Stimulated activated CD8-positive, alpha-beta memory T cell treated with anti-CD3 and anti-CD28 coated beads, Interleukin-7, amount 100 ng/mL, for 4 hours (primary cell): ENCODE results near the gene SERINC5.
"Not testable (repeated sequence)": the region's sequence is repeated elsewhere in the genome, so short reads cannot be mapped to it uniquely, and the experiment has no call there.

ENCODE experiments used
- DNase-seq, 2 donors: peaks; one replicate each; pipeline ENCODE4 v3.0.0-alpha.2; 2020; ENCODE audit warnings: low read depth in 2 of 2

Gene SERINC5

DNA sequence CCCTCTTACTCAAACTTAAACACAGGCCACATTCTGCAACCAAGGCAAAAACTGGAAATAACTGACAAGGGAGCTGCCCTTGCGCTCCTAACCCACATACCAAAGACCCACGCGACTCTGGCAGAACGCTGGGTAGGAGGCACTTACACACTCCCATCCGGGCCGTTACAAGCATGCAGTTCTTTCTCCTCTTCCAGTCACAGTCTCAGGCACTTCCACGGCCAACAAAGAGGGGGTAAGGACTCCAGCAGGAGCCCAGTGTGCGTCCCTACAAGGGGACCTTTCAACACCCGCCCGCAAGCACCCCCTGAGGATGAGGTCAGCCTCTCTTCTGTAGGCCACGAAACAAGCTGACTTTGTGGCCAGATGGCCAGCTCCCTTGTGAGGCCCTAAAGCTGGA is 57.4 kb downstream of the SERINC5 start:
- no peak for DNase-seq

DNA sequence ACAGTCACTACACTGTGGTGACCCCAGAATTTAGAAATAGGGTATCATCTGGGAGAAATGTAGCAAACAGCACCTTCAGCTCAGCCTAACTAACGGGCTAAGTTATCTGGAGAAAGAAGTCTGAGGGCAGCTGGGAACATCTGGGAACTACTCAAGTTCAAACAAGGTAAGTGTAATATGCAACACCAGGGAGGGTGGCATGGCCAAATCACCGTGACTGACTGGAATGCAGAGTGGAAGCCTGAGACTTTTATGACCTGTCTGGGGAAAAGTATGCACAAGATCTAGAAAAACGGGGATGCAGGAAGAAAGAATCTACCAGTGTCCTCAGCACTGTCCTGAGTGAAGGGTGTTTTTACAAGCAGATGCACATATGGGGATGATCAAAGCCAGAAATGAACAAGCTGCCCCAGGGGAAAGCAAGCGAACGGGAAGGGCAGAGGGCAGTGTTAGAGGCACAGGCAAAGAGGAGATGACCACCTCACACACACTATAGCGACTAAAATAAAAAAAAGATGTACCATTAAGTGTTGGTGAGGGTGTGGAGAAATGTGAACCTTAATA is 59.9 kb downstream of the SERINC5 start:
- no peak for DNase-seq

- no peak for DNase-seq
Observed at GRCh38 chr5:80194468-80194867, 61.4 kb downstream of the SERINC5 start.

DNA sequence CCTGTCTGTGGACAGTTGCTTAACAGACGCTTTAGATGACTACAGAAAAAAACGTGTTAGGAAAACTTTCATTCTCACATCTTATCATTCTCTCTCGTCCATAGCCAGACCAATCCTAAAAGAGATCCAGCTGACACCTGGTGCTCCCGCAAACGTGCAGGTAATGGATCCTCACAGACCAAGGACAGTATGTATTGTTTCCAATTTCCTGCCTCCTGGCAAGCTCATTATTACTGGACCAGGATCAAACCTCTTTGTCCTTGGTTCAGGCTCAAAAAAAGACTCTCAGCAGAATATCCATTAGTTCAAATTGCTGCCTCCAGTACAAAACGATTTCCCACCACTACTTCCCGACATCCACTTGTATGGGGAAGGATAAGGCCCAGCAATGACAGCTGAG is 62.4 kb downstream of the SERINC5 start:
- DNase-seq: no peak

DNA sequence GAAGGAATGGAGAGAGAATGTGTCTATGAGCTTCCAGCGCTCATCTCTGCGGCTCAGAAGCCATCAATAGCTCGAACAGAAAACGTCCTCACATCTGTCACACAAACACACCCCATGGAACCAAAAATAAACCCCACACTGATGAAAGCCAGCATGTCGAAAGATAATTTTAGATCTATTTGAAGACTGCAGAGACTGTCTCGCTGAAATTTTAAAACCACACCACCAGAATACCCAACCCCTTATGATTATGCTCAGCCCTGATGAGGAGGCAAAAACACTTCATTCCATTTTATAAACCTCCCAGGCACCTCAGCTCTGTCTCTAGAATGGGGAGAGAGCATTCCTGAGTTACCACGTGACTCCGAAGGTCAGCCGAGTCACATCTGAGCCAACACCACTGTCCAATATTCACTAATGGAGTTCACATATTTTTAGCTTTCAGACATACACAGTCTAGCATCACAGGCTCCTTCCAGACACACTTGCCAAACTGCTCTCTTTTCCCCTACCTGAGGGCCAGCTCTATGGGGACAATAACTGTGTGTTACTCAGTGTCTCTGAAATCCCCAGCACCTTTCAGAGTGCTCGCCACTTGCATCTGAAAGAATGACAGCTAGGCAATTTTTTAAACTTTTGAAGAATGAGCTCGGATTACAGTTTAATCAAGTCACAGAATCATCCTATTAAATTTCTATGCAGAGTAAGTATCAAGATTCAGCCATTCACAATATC is 63.2 kb downstream of the SERINC5 start:
- DNase-seq: no peak

DNA sequence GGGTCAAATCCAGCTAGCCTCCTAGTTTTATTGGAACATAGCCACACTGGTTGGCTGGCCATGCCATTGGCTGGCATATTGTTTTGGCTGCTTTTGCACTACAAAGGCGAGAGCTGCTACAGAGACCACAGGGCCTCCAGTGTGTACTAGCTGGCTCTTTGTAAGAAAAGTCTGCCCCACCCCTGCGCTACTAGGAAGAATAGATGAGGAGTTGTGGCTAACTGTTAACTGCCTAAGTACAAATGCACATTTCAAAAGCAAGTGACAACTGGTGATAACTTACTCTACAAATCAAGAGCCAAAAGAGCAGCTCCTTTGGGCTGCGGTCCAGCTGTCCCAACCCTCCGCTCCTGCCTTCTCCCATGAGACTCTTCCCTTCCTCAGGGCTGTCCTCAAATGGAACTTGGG is 63.9 kb downstream of the SERINC5 start:
- DNase-seq: no peak

DNA sequence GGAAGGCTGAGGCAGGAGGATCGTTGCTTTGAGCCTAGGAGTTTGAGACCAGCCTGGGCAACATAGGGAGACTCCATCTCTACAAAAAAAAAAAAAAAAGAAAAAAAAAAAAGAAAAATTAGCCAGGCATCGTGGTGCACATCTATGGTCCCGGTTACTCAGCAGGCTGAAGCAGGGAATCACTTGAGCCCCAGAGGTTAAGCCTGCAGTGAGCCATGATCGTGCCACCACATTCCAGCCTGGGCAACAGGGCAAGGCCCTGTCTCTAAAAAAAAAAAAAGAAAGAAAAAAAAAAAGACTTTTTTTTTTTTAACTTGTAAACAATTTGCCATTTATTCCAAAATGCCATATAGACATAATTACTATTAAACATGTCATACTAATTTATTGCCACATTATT is 64.5 kb downstream of the SERINC5 start:
- no peak for DNase-seq

DNA sequence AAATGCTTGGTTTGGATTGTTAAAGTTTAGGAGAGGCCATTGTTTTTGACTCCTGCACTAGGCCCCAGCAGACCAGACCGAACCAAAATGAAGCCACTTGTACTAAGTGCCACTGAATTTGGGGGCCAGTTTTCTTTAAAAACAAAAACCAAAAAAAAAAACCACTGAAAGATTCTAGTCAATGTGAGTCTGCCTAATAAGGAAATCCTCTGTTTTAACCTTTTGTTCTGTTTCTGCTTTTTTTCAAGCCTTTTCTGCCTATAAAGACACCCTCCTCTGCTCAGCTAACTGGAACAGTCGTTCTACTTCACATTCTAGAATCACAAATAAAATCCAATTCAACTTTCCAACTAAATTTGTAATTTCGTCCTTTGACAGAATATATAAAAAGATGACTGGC is 64.9 kb downstream of the SERINC5 start:
- DNase-seq: no peak

DNA sequence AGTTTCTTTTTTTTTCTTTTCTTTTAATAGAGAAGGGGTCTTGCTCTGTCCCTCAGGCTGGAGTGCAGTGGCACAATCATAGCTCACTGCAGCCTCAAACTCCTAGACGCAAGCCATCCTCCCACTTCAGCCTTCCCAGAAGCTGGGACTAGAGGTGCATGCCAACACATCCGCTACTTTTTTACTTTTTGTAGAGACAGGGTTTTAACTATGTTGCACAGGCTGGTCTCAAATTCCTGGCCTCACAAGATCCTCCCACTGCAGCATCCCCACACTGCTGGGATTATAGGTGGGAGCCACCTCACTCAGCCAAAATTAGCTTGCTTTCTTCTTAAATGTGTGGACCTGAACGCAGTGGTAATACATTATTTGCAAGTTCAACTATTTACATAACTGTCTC is 66.1 kb downstream of the SERINC5 start:
- DNase-seq: no peak

- DNase-seq: no peak
Observed at GRCh38 chr5:80189201-80189600, 66.6 kb downstream of the SERINC5 start.

DNA sequence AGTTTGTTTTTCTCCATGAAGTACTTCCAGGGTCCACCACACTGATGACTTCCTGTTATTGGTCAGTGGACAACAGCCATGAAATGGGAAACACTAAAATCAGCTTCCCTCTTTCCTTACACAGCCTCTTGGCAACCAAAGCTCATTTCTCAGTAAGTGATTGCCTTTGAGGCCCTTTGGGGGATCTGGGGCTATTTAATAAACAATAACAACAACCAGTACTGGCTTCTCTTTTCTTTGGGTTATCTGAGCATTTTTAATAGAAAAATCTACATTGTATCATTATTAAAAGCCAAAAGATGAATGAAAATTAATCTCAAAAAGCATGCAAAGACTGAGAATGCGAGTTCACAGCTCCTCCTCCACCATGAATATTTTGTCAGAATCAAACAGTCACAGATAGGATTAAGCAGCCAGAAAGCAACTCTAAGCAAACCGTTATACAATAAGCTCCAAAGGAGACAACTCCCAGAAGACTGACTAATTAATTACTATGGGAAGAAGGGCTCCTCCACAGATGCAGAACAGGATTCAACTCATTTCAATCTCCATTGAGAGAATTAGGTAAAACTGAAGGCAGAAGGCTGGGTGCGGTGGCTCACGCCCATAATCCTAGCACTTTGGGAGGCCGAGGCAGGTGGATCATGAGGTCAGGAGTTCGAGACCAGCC is 68.3 kb downstream of the SERINC5 start:
- no peak for DNase-seq

DNA sequence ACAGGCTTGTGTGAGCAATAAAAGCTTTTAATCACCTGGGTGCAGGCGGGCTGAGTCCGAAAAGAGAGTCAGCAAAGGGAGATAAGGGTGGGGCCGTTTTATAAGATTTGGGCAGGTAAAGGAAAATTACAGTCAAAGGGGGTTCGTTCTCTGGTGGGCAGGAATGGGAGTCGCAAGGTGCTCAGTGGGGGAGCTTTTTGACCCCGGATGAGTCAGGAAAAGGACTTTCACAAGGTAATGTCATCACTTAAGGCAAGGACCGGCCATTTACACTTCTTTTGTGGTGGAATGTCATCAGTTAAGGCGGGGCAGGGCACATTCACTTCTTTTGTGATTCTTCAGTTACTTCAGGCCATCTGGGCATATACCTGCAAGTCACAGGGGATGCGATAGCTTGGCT is 70.3 kb downstream of the SERINC5 start:
- not testable (repeated sequence) for DNase-seq

DNA sequence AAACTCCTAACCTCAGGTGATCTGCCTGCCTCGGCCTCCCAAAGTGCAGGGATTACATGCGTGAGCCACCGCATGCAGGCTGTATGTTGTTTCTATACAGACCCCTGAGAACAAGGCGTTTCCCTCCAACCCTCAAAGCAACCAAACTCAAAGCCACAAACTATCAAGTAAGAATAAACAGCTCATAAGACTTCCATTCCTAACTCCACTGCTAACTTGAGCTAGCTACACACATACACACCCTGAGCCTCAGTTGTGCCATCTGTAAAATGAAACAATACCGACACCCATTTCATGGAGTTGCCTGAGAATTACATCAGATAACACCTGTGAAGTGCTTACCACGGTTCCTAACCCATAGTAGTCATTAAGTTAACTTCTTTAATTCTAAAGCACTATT is 70.8 kb downstream of the SERINC5 start:
- no peak for DNase-seq

DNA sequence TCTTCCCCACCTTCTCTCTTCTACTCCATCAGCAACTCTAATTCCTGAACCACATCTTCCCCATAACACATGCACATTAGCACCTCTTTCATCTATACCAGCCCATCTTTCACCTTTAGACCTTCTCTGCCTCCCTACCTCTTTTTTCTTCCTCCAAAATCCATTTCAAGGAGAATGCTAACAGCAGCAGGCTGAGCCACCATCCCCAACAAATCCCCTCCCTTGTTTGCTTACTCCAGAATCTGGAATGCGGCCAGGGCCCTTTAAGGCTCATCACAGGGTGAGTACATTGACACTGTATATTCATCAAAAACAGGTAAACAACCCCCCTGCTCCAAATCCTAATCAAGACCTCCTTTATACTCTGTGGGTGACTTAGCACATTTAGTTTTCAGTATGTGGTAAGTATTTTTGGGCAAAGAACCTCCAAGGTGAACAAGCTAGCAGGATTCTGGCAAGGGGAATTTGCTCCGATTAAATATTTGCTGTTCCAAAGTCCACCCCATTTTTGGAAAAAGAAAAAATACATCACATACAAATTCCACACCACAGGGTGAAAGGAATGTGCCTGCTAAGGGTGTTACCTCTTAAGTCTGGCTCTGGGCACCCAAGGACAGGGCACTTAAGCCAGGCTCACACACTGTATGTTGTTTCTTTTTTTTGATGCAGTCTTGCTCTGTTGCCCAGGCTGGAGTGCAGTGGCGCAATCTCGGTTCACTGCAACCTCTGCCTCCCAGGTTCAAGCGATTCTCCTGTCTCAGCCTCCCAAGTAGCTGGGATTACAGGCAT is 71.4 kb downstream of the SERINC5 start:
- no peak for DNase-seq

GRCh38 chr5:80183728-80184234 is 72.1 kb downstream of the SERINC5 start:
- DNase-seq: not testable (repeated sequence)

GRCh38 chr5:80182809-80183580 is 72.9 kb downstream of the SERINC5 start:
- no peak for DNase-seq

DNA sequence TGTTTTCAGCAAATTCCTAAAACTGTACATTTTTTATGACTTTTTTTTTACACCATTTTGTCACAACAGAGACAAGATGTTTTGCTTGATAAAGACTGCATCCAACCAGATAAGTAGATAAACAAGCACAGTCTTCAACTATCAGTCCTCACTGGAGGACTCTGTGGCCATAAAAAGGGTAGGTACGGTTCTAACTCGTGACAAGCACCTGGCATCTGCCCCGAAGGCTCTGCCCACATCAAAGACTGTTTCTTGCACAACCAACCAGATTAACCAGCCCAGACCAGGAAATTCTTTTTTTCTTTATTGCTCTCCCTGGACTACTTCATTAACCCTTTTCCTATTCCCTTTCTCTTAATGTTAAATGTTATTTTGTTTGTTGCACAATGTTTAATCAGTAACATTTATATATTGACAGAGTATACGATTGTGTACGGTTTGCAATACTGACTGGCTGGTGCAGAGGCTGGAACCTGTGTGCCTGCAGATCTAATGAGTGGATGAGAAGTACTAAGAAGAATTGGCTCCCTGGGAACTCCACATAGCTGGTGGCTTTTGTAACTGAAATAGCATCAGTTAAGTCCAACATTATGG is 74.1 kb downstream of the SERINC5 start:
- DNase-seq: no peak

- no peak for DNase-seq
Observed at GRCh38 chr5:80177236-80177635, 78.6 kb downstream of the SERINC5 start.

DNA sequence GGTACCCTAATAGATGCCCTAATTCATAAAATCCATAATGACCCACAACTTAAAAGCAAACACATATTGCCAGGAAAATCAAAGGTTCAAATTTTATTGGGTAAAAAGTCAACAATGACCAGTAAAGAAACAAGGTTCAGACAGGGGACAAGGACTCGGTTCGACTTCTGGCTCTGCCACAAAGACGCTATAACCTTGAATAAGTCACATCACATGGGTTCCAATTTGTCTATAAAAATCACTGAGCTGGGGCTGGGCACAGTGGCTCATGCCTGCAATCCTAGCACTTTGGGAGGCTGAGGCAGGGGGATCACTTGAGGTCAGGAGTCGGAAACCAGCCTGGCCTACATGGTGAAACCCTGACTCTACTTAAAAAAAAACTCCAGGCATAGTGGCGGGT is 80.5 kb downstream of the SERINC5 start:
- no peak for DNase-seq

- DNase-seq: no peak
Observed at GRCh38 chr5:80174790-80175189, 81.1 kb downstream of the SERINC5 start.

DNA sequence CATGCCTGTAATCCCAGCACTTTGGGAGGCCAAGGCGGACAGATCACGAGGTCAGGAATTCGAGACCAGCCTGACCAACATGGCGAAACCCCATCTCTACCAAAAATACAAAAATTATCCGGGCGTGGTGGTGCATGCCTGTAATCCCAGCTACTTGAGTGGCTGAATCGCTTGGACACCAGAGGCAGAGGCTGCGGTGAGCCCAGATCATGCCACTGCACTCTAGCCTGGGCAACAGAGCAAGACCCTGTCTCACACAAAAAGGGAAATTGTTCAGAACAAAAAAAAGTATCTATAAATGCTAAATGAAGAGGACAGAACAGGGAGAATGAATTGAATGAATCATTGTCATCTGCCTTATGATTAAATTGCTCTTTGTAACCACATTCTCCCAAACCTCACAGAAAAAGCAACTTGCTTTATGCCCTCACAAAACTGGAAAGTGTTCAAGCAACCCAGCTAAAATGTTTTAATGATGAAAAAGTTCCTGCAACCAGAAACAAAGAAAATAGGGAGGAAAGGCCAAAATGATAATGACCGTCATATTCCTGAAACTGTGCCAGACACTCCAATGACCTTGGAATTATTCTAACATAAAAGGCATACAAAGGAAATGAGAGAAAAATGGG is 83.7 kb downstream of the SERINC5 start:
- DNase-seq: no peak
